Stimulated activated CD4-positive, alpha-beta T cell treated with anti-CD3 and anti-CD28 coated beads, TNF-alpha, amount 100 ng/mL, for 48 hours (primary cell): ENCODE data around the gene VPS72.
A peak's percentile ranks its signal among the peaks of the same experiment; 100 is the strongest.

Source experiments
- DNase-seq, 3 donors: peaks; one replicate each; pipeline ENCODE4 v3.0.0-alpha.2; 2020; ENCODE audit warnings: low read depth in 3 of 3

Gene VPS72

GRCh38 chr1:151184211-151184610 lies 5.8 kb downstream of the VPS72 start:
- DNase-seq: no peak

- no peak for DNase-seq
Measured at GRCh38 chr1:151176514-151177045, 13.4 kb downstream of the VPS72 start.

GRCh38 chr1:151175863-151176262 lies 14.1 kb downstream of the VPS72 start, which contains the start of gene TMOD4:
Gene TMOD4 (minus strand): TSS chr1:151175981. CDS start chr1:151174875, 1,106 bp downstream.
- DNase-seq: no peak

GRCh38 chr1:151175041-151175741 lies 14.8 kb downstream of the VPS72 start:
- no peak for DNase-seq

GRCh38 chr1:151171190-151171589 lies 18.8 kb downstream of the VPS72 start:
- no peak for DNase-seq

GRCh38 chr1:151167116-151167515 lies 22.9 kb downstream of the VPS72 start:
- DNase-seq: no peak

GRCh38 chr1:151166505-151166956 lies 23.5 kb downstream of the VPS72 start:
- DNase-seq: no peak

- DNase-seq: peak; percentile 91 to 95 (median 93)
Measured at GRCh38 chr1:151165738-151166504, 24.1 kb downstream of the VPS72 start, which contains the start of the genes LYSMD1 and SCNM1. Gene LYSMD1 (minus strand): TSS chr1:151165902. CDS start chr1:151165258, 644 bp downstream. Gene SCNM1 (plus strand): TSS chr1:151166144. CDS start chr1:151166153, 9 bp downstream.

- DNase-seq: peak in 1 of 3 donors; percentile 9
Measured at GRCh38 chr1:151165281-151165737, 24.7 kb downstream of the VPS72 start.

- no peak for DNase-seq
Measured at GRCh38 chr1:151164732-151165280, 25.2 kb downstream of the VPS72 start.

- DNase-seq: no peak
Measured at GRCh38 chr1:151159373-151159772, 30.6 kb downstream of the VPS72 start.

- DNase-seq: no peak
Measured at GRCh38 chr1:151158751-151159251, 31.2 kb downstream of the VPS72 start.

- peak in 2 of 3 donors; percentile 51 to 61 for DNase-seq
Measured at GRCh38 chr1:151158326-151158725, 31.7 kb downstream of the VPS72 start.

- DNase-seq: peak in 2 of 3 donors; percentile 45 to 48
Measured at GRCh38 chr1:151157067-151157531, 32.9 kb downstream of the VPS72 start.

- DNase-seq: peak; percentile 61 to 81 (median 62)
Measured at GRCh38 chr1:151156515-151156819, 33.5 kb downstream of the VPS72 start, which contains the start of gene TNFAIP8L2. Gene TNFAIP8L2 (plus strand): TSS chr1:151156649. CDS start chr1:151158698, 2,049 bp downstream.

GRCh38 chr1:151147665-151148064 lies 42.3 kb downstream of the VPS72 start:
- DNase-seq: no peak

GRCh38 chr1:151147132-151147503 lies 42.9 kb downstream of the VPS72 start:
- DNase-seq: no peak

GRCh38 chr1:151146412-151147131 lies 43.4 kb downstream of the VPS72 start, which contains the start of gene SEMA6C:
Gene SEMA6C (minus strand): TSS chr1:151146631. CDS start chr1:151142621, 4,010 bp downstream.
- DNase-seq: peak; percentile 71 to 88 (median 79)

- DNase-seq: no peak
Measured at GRCh38 chr1:151146072-151146411, 44.0 kb downstream of the VPS72 start.

- DNase-seq: no peak
Measured at GRCh38 chr1:151145304-151146071, 44.5 kb downstream of the VPS72 start.
